Measurements from ENCODE around the gene DOCK8. TPM values are rescaled to one million over a fixed set of nuclear protein-coding genes. Genes with fewer than 3 reads are reported as not detected.

Gene DOCK8
- total RNA-seq, 4 donors from 2014 or later = 11.6 to 46.1 (median 31.8) TPM

DNA sequence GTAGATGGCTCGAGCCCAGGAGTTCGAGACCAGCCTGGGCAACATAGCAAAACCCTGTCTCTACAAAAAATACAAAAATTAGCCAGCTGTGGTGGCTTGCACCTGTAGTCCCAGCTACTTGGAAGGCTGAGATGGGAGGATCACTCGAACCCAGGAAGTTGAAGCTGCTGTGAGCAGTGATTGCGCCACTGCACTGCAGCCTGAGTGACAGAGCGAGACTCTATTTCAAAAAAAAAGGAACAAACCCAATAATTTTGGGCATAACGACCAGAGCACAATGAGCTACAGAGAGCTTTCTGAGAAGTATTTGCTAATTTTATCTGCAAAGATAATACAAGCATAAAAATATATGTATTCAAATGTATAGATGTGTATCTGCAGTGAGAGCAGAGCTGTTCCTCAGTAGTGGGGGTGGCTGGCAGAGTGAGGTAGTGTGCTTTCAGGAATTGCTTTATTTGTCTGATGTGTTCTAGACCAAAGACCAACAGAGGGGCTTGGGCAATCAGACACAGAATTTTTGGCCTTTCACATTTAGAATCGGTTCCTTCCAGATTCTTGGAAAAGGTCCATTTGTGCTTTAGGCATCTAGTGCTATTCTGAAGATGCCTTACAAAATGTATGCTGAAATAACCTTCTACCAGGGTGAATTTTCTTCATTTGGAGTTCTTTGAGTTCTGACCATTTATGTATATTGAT lies 5.2 kb downstream of the DOCK8 start:
- Histone ChIP-seq H3K4me1 (peaks cover 0 to 88% (median 5%) of the 10 kb centered on the region in 3 donors), H3K4me3 (no peak overlapping the region), H3K27me3 (peaks cover 6% of the 10 kb centered on the region), H3K36me3 (no peaks in the 10 kb centered on the region), H3K27ac (peak overlapping the region in 3 of 4 donors; percentile 55 to 93 (median 89)), H3K9me3 (no peaks in the 10 kb centered on the region)
- WGBS, 2 donors (ENCODE audit: low coverage in 1 of 2) = 68 to 74% methylated on average over 3 to 7 of the region's 7 CpGs
- no peak for ATAC-seq
- TF ChIP-seq, protein P1, sequence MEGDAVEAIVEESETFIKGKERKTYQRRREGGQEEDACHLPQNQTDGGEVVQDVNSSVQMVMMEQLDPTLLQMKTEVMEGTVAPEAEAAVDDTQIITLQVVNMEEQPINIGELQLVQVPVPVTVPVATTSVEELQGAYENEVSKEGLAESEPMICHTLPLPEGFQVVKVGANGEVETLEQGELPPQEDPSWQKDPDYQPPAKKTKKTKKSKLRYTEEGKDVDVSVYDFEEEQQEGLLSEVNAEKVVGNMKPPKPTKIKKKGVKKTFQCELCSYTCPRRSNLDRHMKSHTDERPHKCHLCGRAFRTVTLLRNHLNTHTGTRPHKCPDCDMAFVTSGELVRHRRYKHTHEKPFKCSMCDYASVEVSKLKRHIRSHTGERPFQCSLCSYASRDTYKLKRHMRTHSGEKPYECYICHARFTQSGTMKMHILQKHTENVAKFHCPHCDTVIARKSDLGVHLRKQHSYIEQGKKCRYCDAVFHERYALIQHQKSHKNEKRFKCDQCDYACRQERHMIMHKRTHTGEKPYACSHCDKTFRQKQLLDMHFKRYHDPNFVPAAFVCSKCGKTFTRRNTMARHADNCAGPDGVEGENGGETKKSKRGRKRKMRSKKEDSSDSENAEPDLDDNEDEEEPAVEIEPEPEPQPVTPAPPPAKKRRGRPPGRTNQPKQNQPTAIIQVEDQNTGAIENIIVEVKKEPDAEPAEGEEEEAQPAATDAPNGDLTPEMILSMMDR (IDR thresholded peaks at IDR 0.05) = no peak
- TF ChIP-seq POLR2A (IDR thresholded peaks at IDR 0.05) (no peak), POLR2AphosphoS5 (IDR thresholded peaks at IDR 0.05) (no peak), EP300 (IDR thresholded peaks at IDR 0.05) (no peak)

DNA sequence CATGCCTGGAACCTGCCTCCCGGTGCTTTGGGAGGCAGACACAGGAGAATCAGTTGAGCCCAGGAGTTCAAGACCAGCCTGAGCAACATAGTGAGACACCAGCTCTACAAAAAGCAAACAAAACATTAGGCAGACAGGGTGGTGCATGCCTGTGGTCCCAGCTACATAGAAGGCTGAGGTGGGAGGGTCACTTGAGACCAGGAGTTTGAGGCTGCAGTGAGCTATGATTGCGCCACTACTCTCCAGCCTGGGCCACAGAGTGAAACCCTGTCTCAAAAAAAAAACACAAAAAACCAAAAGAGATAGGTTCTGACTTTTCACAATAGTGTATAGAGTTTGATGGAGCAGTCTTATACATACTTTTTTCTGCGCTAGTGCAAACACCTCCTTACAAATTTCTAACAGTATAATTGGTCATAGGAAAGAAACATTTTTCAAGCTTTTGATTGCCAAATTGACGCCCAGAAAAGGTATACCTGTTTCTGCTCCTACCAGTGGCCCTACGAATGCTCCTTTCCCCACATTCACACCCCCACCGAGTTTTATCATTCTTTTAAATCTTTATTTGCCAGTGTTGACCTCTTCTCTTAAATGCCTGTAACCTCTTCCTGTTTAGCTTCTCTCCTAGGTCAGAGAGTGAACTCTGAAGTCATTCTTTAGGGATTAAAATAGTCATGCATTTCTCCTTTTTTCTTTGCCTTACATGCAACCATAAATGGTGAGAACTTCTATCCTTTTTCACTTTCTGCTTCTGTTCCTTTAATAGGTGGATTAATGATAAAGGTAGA lies 7.5 kb downstream of the DOCK8 start:
- no peak for TF ChIP-seq EP300 (IDR thresholded peaks at IDR 0.05)
- TF ChIP-seq POLR2A (IDR thresholded peaks at IDR 0.05) = no peak
- TF ChIP-seq POLR2AphosphoS5 (IDR thresholded peaks at IDR 0.05) = no peak
- TF ChIP-seq, protein P1 (IDR thresholded peaks at IDR 0.05) = no peak
- Histone ChIP-seq H3K27me3 (no peaks in the 10 kb centered on the region), H3K27ac (peak overlapping the region in 2 of 4 donors; percentile 89 to 93), H3K36me3 (no peaks in the 10 kb centered on the region), H3K4me1 (peaks cover 0 to 73% (median 0%) of the 10 kb centered on the region in 3 donors), H3K9me3 (no peaks in the 10 kb centered on the region), H3K4me3 (no peak overlapping the region)
- ATAC-seq = no peak
- 66 to 69% methylated on average over 5 of the region's 6 CpGs for WGBS, 2 donors (ENCODE audit: low coverage in 1 of 2)

DNA sequence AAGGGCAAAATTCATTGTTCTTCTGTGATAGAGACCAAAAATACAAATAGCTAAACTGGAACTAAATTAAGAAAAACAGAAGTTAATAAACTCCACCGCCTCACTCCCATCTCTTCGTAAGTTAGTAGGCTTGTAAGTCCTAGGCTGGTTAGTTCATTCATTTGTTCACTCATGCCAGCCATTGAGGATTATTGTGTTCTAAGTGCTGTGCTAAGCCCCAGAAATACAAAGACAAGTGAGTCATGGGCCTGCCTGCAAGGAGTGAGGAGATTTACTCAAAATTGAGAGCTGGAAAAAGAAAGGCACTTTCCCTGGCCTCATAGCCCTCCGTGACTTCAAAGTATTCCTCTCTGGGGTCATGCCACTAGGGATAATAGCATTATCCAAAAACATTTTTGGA lies 8.5 kb downstream of the DOCK8 start:
- no peak for ATAC-seq
- TF ChIP-seq EP300 (IDR thresholded peaks at IDR 0.05) (no peak), POLR2A (IDR thresholded peaks at IDR 0.05) (no peak), POLR2AphosphoS5 (IDR thresholded peaks at IDR 0.05) (no peak)
- TF ChIP-seq, protein P1 (IDR thresholded peaks at IDR 0.05) = no peak
- 85 to 88% methylated on average over 2 to 3 of the region's 3 CpGs for WGBS, 2 donors (ENCODE audit: low coverage in 1 of 2)
- peak overlapping the region in 2 of 4 donors; percentile 89 to 93 for H3K27ac ChIP-seq
- peaks cover 0 to 66% (median 0%) of the 10 kb centered on the region in 3 donors for H3K4me1 ChIP-seq
- no peak overlapping the region for H3K4me3 ChIP-seq
- no peaks in the 10 kb centered on the region for H3K27me3 ChIP-seq
- H3K36me3 ChIP-seq = no peaks in the 10 kb centered on the region
- H3K9me3 ChIP-seq = no peaks in the 10 kb centered on the region

DNA sequence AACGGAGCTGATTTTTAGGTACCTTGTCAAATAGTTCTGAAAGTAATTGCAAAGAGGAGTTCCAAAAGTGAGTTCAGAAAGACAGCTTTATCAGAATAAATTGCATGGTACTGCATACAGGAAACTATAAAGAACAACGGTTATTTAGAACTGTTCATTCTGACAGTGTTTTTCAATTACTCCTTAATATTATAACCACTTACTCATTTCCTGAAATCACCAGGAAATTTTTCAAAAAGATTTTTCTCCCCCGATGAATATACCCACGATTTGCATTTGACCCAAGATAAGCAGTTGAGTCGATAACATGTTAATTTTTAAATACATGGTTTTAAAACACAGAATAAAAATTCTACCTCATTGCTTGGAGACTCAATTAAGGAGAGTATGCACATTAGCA lies 9.4 kb downstream of the DOCK8 start:
- H3K27me3 ChIP-seq = no peaks in the 10 kb centered on the region
- H3K9me3 ChIP-seq = no peaks in the 10 kb centered on the region
- TF ChIP-seq EP300 (IDR thresholded peaks at IDR 0.05) (no peak), POLR2AphosphoS5 (IDR thresholded peaks at IDR 0.05) (no peak), POLR2A (IDR thresholded peaks at IDR 0.05) (no peak)
- TF ChIP-seq, protein P1 (IDR thresholded peaks at IDR 0.05) = no peak
- H3K4me3 ChIP-seq = no peak overlapping the region
- WGBS, 2 donors (ENCODE audit: low coverage in 1 of 2) = 58 to 80% methylated on average over 5 of the region's 5 CpGs
- no peak for ATAC-seq
- peaks cover 0 to 64% (median 0%) of the 10 kb centered on the region in 3 donors for H3K4me1 ChIP-seq
- no peaks in the 10 kb centered on the region for H3K36me3 ChIP-seq
- H3K27ac ChIP-seq = peak overlapping the region in 3 of 4 donors; percentile 11 to 93 (median 26)
